Measurements from ENCODE around the gene CC2D1B.

CC2D1B gene

GRCh38 chr1:52359676-52360594 is 6.1 kb downstream of the CC2D1B start:
- no peak for DNase-seq

DNA sequence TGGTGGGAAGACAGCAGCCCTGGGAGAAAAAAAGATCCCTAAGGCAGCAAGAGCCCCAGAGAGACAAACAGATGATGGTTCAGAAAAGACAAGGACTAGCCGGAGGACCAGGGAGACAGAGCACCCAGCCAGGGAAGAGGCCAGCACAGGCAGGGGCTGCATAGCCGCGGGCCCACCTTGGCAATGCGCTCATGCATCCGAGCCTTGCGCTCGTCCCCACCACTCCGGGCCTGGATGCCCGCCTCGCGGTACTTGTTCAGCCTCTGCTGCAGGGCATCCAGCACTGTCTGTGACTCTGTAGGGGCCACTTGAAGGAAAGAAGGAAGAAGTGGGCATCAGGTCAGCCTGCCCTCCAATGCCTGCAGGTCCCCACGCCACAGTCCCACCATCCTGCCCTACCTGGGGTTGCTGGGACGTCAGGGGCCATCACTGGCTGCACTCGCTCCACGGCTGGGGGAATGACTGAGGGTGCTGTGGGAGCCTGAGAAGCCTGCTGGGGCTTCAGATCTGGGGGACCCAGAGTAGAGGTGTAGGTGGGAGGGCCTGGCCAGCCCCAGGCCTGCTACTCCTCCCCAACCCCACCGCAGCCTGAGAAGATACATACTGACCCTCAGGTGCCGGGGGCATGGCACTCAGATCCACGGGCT is 7.0 kb downstream of the CC2D1B start:
- DNase-seq, result no peak

- DNase-seq, result no peak
Measured at GRCh38 chr1:52357397-52357796, 8.6 kb downstream of the CC2D1B start.

- no peak for DNase-seq
Measured at GRCh38 chr1:52356818-52357355, 9.1 kb downstream of the CC2D1B start.

DNA sequence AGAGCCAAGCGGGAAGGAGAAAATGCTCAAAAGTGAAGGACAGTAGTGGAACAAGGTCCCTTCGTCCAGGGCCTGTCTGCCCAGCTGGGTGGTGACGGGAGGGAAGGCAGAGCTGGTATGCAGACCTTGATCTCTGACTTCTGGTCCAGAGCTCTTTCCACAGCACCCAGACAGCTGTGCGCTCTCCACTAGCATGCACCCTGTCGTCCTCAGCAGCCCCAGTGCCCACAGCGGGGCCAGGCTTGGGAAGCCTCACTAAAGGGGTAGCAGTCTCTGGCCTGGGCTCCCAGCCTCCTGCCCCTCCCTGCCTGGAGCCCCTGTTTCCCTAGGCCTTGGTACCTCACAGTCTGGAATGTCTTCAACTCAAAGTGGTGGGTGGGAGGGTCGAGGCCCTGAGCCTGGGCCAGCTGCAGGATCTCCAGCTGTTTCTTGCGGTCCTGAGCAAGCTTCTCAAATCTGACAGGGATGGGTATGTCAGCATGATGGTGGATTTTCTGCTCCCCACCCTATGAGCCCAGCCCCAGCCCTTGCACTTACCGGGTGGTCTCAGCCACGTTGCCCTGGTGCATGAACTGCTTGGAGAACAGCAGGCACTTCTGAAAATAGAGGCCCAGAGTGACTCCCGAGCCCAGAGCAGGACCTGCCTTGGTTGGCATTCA is 10.0 kb downstream of the CC2D1B start:
- DNase-seq, result no peak

DNA sequence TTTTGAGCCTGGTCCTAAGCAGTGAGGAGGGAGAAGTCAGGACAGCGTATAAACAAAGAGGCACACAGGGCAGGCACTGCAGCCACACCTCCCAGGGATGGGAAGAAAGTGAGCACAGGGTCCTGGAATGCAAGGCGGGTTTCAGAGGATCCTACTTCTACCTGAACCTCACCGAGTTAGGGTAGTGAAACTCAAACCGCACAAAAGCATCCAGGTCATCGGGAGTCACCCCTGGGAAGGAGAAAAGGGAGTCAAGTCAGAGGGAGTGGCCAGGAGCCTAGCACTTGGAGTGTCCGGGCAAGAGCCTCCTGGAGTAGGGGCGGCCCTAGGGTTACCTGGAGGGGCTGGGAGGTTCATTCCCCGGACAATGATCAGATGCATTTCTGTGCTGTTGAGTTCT is 10.6 kb downstream of the CC2D1B start:
- DNase-seq, result no peak

DNA sequence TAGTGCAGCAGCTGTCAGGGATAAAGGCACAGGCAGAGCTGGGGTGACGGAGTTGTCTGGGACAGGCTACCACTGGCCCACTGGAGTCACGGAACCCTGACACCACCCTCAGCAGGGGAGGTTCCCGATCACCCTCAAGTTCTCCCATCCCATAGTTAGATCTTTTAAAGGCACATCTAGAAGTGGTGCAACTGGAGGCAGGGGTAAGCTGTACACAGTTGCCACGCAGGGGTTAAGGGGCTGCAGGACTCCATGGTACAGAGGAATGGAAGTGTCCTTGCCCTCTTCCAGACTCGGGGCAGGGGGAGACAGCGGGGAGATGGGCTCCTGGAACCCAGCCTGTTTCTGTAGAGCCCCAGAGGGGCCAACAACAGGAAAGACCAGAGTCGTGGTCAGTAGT is 13.3 kb downstream of the CC2D1B start:
- DNase-seq, result no peak

- no peak for DNase-seq
Measured at GRCh38 chr1:52348704-52349300, 17.2 kb downstream of the CC2D1B start.

- DNase-seq, result no peak
Measured at GRCh38 chr1:52346653-52347052, 19.4 kb downstream of the CC2D1B start.

DNA sequence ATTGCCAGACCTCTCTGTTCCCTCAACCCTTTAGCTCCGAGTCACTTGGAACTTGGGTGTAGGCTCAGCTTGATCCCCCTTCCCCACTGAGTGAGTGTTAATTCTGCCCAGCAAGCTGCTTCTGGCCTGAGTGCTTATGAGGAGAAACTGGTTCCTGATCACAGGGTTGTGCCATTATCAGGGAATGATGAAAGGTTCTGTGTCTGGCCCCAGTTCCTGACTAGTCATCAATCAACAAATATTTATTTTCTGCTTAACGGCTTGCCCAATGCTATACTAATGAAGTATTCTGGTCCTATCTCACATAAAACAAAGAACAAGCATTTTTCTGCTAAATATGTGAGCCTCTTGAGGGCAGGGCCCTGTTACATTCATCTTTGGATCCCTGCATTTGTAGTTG is 20.8 kb downstream of the CC2D1B start:
- no peak for DNase-seq

- no peak for DNase-seq
Measured at GRCh38 chr1:52343979-52344378, 22.0 kb downstream of the CC2D1B start.

- DNase-seq, result no peak
Measured at GRCh38 chr1:52341655-52342260, 24.2 kb downstream of the CC2D1B start.

- no peak for DNase-seq
Measured at GRCh38 chr1:52337439-52337838, 28.6 kb downstream of the CC2D1B start.

DNA sequence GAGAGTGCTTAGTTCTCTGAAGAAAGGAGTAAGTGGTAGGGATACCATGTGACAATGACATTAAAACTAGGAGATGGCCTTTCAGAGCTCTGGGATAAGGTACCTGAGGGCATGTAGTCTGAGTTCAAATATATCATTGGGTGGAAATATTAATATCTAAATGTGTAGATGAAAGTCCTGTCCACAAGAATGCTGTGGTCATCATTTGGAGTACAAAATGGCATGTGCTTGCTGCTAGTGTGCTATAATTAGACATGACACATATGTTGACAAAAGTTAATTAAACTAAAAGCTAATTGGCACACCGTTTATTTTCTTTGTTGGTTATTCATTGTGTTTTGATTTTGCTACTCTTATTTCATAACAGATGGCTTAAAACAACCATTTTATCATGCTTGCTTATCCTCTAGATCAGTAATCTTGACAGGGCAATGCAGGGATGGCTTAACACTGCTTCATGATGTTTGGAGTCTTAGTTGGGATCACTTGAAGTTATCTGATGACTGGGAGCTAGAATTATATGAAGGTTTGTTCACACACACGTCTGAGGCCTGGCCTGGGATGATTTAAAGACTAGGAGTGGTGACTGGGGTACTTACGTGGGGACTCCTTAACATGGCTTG is 31.0 kb downstream of the CC2D1B start:
- DNase-seq, result no peak

GRCh38 chr1:52332411-52332810 is 33.6 kb downstream of the CC2D1B start:
- no peak for DNase-seq

DNA sequence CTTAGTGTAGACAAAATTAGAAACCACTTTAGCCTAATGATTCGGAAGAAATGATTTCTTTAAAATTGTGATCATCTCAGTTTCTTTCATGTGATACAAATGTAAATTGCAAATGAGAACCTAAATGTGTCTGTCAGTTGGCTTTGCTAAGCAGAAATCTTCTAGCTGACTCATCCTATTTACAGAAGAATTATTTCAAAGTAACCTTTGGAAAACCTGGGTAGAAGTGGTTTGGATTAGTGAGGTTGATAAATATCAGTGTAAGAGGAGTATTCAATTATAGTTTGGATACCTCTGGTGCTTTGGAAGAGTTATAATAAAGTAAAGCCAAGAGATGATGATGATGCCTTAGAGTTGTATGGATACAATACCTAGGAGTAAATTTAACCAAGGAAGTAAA is 37.4 kb downstream of the CC2D1B start:
- no peak for DNase-seq

GRCh38 chr1:52325786-52326185 is 40.2 kb downstream of the CC2D1B start:
- DNase-seq, result no peak

GRCh38 chr1:52323731-52324130 is 42.3 kb downstream of the CC2D1B start:
- DNase-seq, result no peak

GRCh38 chr1:52321061-52321460 is 44.9 kb downstream of the CC2D1B start:
- DNase-seq, result no peak

DNA sequence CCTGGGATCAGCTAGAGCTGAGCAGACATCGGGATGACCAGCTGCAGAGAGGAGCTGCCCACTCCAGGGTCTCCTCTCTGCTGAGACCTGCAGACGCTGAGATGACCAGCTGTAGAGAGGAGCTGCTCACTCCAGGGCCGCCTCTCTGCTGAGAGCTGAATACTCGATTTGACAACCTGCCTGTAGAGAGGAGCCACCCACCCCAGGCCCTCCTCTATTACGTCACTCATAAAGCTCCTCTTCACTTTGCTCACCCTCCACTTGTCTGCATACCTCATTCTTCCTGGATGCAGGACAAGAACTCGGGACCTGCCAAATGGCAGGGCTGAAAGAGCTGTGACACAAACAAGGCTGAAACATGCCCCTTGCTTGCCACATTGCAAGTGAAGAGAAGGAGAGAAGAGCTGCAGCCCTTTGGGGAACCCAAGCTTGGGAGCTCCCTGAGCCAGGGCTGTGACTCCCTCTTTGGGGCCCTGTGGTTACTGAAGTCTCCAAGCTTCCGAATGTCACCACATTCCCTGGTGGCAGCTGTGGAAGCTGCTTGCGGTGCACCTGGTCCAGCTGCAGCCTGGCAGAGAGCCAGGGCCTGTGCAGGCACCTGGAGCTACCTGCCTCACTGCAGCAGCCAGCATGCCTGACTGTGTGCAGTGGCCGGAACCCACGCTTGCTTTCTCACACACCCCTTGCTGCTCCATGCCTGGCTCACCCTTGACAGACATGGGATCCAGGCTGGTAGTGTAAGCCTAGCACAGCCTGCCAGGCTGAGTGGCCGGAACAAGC is 59.6 kb downstream of the CC2D1B start:
- no peak for DNase-seq

Measured in T-helper 1 cell (primary cell).